NB4 (cell line): ENCODE measurements around the gene GPRC5A.

Experiments used
- DNase-seq: peaks from one replicate; pipeline ENCODE4 v3.0.0; 2010; ENCODE audit warnings: low read depth
- H3K4me3 ChIP-seq: one replicate; pipeline ENCODE4 v1.5.1; 2011; ENCODE audit warnings: mild to moderate bottlenecking, low read depth, low read length, moderate library complexity
- CTCF ChIP-seq: IDR thresholded peaks from one replicate; pipeline ENCODE4 v1.5.1; 2012; ENCODE audit warnings: low read depth, low read length
- MAX ChIP-seq: IDR thresholded peaks from 2 replicates; pipeline ENCODE4 v1.6.1; 2011; ENCODE audit warnings: low read depth, low read length
- MYC ChIP-seq: IDR thresholded peaks from 2 replicates; pipeline ENCODE4 v1.6.1; 2011; ENCODE audit warnings: low read depth, low read length
- POLR2A ChIP-seq: IDR thresholded peaks from 2 replicates; pipeline ENCODE4 v1.6.1; 2011; ENCODE audit warnings: mild to moderate bottlenecking; ENCODE audit not compliant: insufficient read length; ENCODE audit errors: extremely low read depth

GPRC5A gene

GRCh38 chr12:12891881-12892355 lies 556 bp downstream of the GPRC5A start:
- no peak overlapping the region for H3K4me3 ChIP-seq
- no peak for DNase-seq
- TF ChIP-seq CTCF (no peak), POLR2A (no peak)

GRCh38 chr12:12892681-12893141 lies 1.3 kb downstream of the GPRC5A start:
- H3K4me3 ChIP-seq = no peak overlapping the region
- TF ChIP-seq MAX (no peak), POLR2A (no peak), MYC (no peak), CTCF (no peak)

GRCh38 chr12:12893438-12893837 lies 2.1 kb downstream of the GPRC5A start:
- H3K4me3 ChIP-seq = no peak overlapping the region
- TF ChIP-seq CTCF (no peak), MAX (no peak), MYC (no peak), POLR2A (no peak)
- DNase-seq = no peak

More at GRCh38 chr12:12892681-12893141, 1.3 kb downstream of the GPRC5A start:
- DNase-seq = no peak

GRCh38 chr12:12896260-12896659 lies 4.9 kb downstream of the GPRC5A start:
- no peak overlapping the region for H3K4me3 ChIP-seq
- no peak for TF ChIP-seq MYC
- TF ChIP-seq MAX = no peak
- no peak for TF ChIP-seq POLR2A
- no peak for TF ChIP-seq CTCF
- no peak for DNase-seq

GRCh38 chr12:12897302-12897701 lies 5.9 kb downstream of the GPRC5A start:
- TF ChIP-seq CTCF (no peak), MAX (no peak), POLR2A (no peak), MYC (no peak)
- H3K4me3 ChIP-seq = no peak overlapping the region
- no peak for DNase-seq

GRCh38 chr12:12898136-12898717 lies 6.9 kb downstream of the GPRC5A start:
- no peak for DNase-seq
- no peak overlapping the region for H3K4me3 ChIP-seq
- TF ChIP-seq MAX (no peak), POLR2A (no peak), CTCF (no peak), MYC (no peak)
